Measurements from ENCODE around the gene HKDC1.
"Not testable (repeated sequence)": the region's sequence is repeated elsewhere in the genome, so short reads cannot be mapped to it uniquely, and the experiment has no call there.

Gene HKDC1

GRCh38 chr10:69220041-69220451 is at the start of gene HKDC1:
TSS of gene HKDC1 (plus strand) at chr10:69220332. CDS start at chr10:69220436, 104 bp downstream.
- no peaks in the 10 kb centered on the region for H3K36me3 Mint-ChIP-seq (ENCODE audit: low read depth)
- no peaks in the 10 kb centered on the region for H3K27me3 Mint-ChIP-seq (ENCODE audit: low read depth)
- H3K4me3 Mint-ChIP-seq, result no peak within 1 kb of the TSS
- H3K9me3 Mint-ChIP-seq, result peaks cover 4% of the 10 kb centered on the region
- H3K27ac Mint-ChIP-seq, result peak within 1 kb of the TSS; percentile 31
- H3K4me1 Mint-ChIP-seq (ENCODE audit: low read depth), result peaks cover 42% of the 10 kb centered on the region

DNA sequence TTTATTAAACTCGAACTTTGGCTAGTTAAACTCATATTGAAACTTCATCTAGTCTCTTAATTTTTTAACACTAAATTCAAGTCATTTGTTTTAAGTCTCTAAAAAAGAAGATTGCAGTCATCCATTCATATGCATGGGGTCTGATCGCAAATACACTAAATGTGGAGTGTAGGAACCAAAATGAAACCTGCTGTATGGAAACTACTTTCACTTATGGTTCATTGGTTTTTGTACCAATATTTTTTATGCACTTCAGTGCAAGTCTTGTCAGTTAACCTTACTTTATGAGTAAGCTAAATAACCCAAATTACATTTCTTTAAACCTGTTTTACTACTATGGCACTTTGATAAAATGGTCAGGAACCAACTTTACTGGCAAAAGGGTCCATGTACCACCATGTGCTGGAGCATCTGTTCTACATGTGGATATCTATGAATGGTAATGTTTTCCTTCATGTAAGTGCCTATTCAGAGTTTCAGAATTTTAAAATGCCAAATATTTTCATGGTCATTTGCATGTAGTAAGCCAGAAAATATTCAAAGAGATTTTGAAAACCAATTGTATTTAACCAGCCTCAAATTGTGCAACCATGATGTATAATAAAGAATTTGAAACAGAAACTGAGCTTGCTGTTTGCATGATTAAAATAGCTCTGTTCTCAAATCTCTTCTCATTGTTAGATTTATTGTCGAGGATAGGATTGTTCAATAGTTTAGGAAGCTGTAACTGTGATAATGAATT is 47.7 kb upstream of the HKDC1 start:
- no peaks in the 10 kb centered on the region for H3K9me3 Mint-ChIP-seq
- H3K27me3 Mint-ChIP-seq (ENCODE audit: low read depth), result no peaks in the 10 kb centered on the region
- peaks cover 10% of the 10 kb centered on the region for H3K36me3 Mint-ChIP-seq (ENCODE audit: low read depth)
- H3K4me1 Mint-ChIP-seq (ENCODE audit: low read depth), result no peaks in the 10 kb centered on the region
- H3K27ac Mint-ChIP-seq, result no peak overlapping the region
- H3K4me3 Mint-ChIP-seq, result no peak overlapping the region

GRCh38 chr10:69175326-69175725 is 44.8 kb upstream of the HKDC1 start:
- not testable (repeated sequence) for H3K27ac Mint-ChIP-seq; H3K4me3 Mint-ChIP-seq; H3K36me3 Mint-ChIP-seq (ENCODE audit: low read depth); H3K27me3 Mint-ChIP-seq (ENCODE audit: low read depth); H3K9me3 Mint-ChIP-seq
- peaks cover 10% of the 10 kb centered on the region for H3K4me1 Mint-ChIP-seq (ENCODE audit: low read depth)

DNA sequence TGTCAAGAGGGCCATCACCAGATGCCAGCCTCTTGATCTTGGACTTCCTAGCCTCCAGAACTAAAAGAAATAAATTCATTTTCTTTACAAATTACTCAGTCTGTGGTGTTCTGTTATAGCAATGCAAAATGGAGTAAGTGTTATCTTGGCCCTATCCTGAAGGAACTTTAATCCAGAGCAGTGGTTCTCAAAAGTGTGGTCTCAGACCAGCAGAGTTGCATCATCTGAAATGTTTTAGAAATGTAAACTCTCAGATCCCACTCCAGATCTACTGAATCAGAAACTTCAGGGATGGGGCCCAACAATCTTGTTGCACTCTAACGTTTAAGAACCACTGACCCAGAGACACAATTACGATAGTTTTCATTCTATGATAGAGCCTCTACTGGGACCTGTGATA is 43.3 kb upstream of the HKDC1 start:
- H3K27me3 Mint-ChIP-seq (ENCODE audit: low read depth), result no peaks in the 10 kb centered on the region
- no peak overlapping the region for H3K27ac Mint-ChIP-seq
- H3K9me3 Mint-ChIP-seq, result no peaks in the 10 kb centered on the region
- no peak overlapping the region for H3K4me3 Mint-ChIP-seq
- H3K4me1 Mint-ChIP-seq (ENCODE audit: low read depth), result peaks cover 20% of the 10 kb centered on the region
- H3K36me3 Mint-ChIP-seq (ENCODE audit: low read depth), result peaks cover 5% of the 10 kb centered on the region

GRCh38 chr10:69179089-69179742 is 40.9 kb upstream of the HKDC1 start:
- Mint-ChIP-seq H3K27ac (peak overlapping the region; percentile 99), H3K36me3 (ENCODE audit: low read depth) (peaks cover 6% of the 10 kb centered on the region), H3K9me3 (no peaks in the 10 kb centered on the region), H3K4me3 (peak overlapping the region; percentile 95), H3K4me1 (ENCODE audit: low read depth) (peaks cover 26% of the 10 kb centered on the region), H3K27me3 (ENCODE audit: low read depth) (no peaks in the 10 kb centered on the region)

- Mint-ChIP-seq H3K4me3 (peak within 1 kb of the TSS; percentile 95), H3K27ac (peak within 1 kb of the TSS; percentile 99), H3K9me3 (no peaks in the 10 kb centered on the region), H3K36me3 (ENCODE audit: low read depth) (peaks cover 6% of the 10 kb centered on the region), H3K27me3 (ENCODE audit: low read depth) (no peaks in the 10 kb centered on the region), H3K4me1 (ENCODE audit: low read depth) (peaks cover 28% of the 10 kb centered on the region)
These were observed 40.2 kb upstream of the HKDC1 start, which contains the start of gene SUPV3L1 for GRCh38 chr10:69179743-69180524. TSS of gene SUPV3L1 (plus strand) at chr10:69180234. CDS start at chr10:69180292, 58 bp downstream.

DNA sequence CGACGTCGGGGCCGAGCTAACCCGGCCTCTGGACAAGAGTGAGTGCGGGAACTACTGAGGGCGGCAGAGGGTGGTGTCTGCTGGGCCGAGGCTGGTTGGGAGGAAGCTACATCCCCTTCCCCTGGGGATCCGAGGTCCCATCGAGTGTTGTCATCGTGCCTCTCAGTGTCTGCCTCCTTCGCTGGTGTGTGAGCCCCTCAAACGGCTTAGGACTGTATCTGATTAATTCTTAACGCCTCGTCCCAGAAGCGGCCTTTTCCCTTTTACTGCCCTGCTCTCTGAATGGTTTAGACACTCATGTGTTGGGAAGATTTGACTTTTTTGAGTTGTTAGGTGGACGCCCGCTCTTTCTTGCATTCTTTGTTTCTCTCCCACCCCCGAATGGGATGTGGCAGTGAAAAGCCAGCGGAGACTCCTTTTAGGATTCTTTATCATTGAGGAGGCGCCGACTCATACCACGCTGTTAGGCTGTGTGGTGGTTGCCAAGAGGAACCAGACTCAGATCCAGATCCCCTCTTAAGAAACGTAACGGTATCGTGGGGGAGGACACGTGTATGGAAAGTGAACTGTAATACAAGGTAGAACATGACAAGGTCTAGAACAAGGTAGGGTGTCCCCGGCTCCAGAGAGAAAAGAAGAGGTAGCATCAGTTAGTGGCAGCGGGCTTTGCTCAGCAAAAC is 39.5 kb upstream of the HKDC1 start:
- H3K27me3 Mint-ChIP-seq (ENCODE audit: low read depth), result no peaks in the 10 kb centered on the region
- H3K36me3 Mint-ChIP-seq (ENCODE audit: low read depth), result peaks cover 6% of the 10 kb centered on the region
- peaks cover 31% of the 10 kb centered on the region for H3K4me1 Mint-ChIP-seq (ENCODE audit: low read depth)
- peak overlapping the region; percentile 95 for H3K4me3 Mint-ChIP-seq
- H3K27ac Mint-ChIP-seq, result peak overlapping the region; percentile 99
- H3K9me3 Mint-ChIP-seq, result no peaks in the 10 kb centered on the region

DNA sequence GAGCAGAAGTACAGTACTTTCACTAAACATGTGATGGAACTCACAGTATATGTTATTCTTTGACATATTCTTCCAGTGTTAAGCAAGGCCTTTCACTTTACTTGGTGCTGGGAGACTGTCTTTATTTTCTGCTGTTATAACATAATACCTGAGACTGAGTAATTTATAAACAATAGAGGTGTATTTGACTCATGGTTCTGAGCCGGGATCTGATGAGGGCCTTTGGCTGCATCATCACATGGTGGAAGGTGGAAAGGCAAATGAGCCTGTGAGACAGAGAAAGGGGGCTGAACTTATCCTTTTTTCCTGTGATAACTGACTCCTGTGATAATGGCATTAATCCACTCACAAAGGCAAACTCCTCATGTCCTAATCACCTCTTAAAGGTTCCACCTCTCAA is 38.7 kb upstream of the HKDC1 start:
- Mint-ChIP-seq H3K9me3 (no peaks in the 10 kb centered on the region), H3K27ac (peak overlapping the region; percentile 99), H3K36me3 (ENCODE audit: low read depth) (peaks cover 10% of the 10 kb centered on the region), H3K4me3 (peak overlapping the region; percentile 95), H3K27me3 (ENCODE audit: low read depth) (no peaks in the 10 kb centered on the region), H3K4me1 (ENCODE audit: low read depth) (peaks cover 31% of the 10 kb centered on the region)

GRCh38 chr10:69182005-69182404 is 38.1 kb upstream of the HKDC1 start:
- no peak overlapping the region for H3K27ac Mint-ChIP-seq
- H3K9me3 Mint-ChIP-seq, result no peaks in the 10 kb centered on the region
- H3K4me3 Mint-ChIP-seq, result no peak overlapping the region
- peaks cover 31% of the 10 kb centered on the region for H3K4me1 Mint-ChIP-seq (ENCODE audit: low read depth)
- H3K27me3 Mint-ChIP-seq (ENCODE audit: low read depth), result no peaks in the 10 kb centered on the region
- H3K36me3 Mint-ChIP-seq (ENCODE audit: low read depth), result peaks cover 14% of the 10 kb centered on the region

DNA sequence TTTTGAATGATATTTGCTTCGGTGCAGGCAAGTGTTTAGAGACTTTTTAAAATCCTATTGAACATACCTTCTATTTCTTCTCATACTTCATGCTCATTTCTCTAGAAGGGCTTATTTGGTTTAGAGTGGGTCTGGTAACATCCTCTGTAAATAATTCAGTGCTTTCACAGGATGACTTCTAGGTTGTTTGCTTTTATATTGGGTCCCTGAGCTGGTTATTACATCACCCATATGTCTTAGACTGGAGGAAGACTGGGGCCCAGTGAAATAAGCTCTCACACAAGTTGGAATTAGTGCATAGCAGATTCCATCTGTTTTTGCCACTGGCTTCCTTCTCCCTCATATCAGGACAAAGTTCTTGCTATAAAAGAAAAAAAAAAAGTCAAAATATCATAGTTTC is 33.6 kb upstream of the HKDC1 start:
- Mint-ChIP-seq H3K9me3 (no peaks in the 10 kb centered on the region), H3K27me3 (ENCODE audit: low read depth) (no peaks in the 10 kb centered on the region), H3K4me1 (ENCODE audit: low read depth) (peaks cover 13% of the 10 kb centered on the region), H3K36me3 (ENCODE audit: low read depth) (peaks cover 25% of the 10 kb centered on the region), H3K4me3 (no peak overlapping the region), H3K27ac (no peak overlapping the region)

GRCh38 chr10:69201045-69201444 is 19.1 kb upstream of the HKDC1 start:
- peaks cover 40% of the 10 kb centered on the region for H3K4me1 Mint-ChIP-seq (ENCODE audit: low read depth)
- H3K27me3 Mint-ChIP-seq (ENCODE audit: low read depth), result no peaks in the 10 kb centered on the region
- peak overlapping the region; percentile 72 for H3K27ac Mint-ChIP-seq
- no peak overlapping the region for H3K4me3 Mint-ChIP-seq
- peaks cover 29% of the 10 kb centered on the region for H3K36me3 Mint-ChIP-seq (ENCODE audit: low read depth)
- H3K9me3 Mint-ChIP-seq, result no peaks in the 10 kb centered on the region

DNA sequence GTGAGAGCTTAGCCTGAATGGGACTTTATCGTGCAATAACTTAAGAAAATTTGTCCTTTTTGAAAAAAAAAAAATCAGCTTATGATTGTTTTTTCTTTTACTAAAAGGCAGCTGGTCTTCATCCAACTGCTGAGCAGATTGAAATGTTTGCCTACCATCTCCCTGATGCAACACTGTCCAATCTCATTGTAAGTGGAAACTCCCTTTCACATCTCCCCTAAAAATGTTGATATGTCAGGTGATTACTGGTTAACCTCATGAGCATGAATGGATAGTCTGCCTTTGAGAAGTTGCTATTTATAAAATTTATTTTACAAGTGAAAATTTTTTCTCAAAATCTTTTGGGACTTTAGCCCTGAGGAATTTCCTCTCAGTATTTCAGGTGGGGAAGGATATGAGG is 17.8 kb upstream of the HKDC1 start:
- Mint-ChIP-seq H3K36me3 (ENCODE audit: low read depth) (peaks cover 42% of the 10 kb centered on the region), H3K9me3 (no peaks in the 10 kb centered on the region), H3K27me3 (ENCODE audit: low read depth) (no peaks in the 10 kb centered on the region), H3K4me3 (peak overlapping the region; percentile 77), H3K27ac (peak overlapping the region; percentile 72), H3K4me1 (ENCODE audit: low read depth) (peaks cover 50% of the 10 kb centered on the region)

- Mint-ChIP-seq H3K4me1 (ENCODE audit: low read depth) (peaks cover 59% of the 10 kb centered on the region), H3K27me3 (ENCODE audit: low read depth) (no peaks in the 10 kb centered on the region), H3K27ac (no peak overlapping the region), H3K36me3 (ENCODE audit: low read depth) (peaks cover 48% of the 10 kb centered on the region), H3K4me3 (no peak overlapping the region), H3K9me3 (no peaks in the 10 kb centered on the region)
These were observed 11.4 kb upstream of the HKDC1 start for GRCh38 chr10:69208761-69209160.

DNA sequence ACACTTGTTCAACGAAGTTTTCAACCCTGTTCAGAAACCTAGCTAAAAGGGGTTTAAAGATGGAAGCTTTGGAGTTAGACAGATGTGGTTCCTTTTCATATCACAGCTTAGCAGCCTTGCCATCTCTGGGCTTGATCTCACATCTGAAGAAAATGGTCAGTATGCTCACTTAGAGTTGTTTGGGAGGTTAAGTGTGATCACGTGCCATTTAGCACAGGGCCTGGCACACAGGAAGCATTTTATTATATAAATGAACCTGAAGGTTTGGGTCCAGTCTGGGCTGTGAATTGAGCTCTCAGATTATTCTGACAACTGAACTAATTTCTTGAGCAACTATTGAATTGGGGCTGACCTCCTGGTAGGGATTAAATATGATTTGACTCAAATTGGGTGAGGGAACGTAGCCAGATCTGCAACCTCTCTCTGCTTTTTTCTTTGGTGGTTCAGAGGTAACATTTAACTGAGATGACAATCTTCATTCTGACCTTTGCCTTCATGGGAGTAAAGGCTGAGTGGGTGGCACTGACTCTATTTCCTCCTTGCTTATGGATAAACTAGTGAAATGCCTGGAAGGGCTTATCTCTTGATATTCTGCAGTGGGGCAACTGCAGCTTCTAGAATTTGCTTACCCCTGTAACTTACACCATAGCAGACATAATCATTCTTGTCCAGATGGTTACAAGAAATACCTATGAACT is 10.2 kb upstream of the HKDC1 start:
- Mint-ChIP-seq H3K27me3 (ENCODE audit: low read depth) (no peaks in the 10 kb centered on the region), H3K9me3 (peaks cover 9% of the 10 kb centered on the region), H3K4me1 (ENCODE audit: low read depth) (peaks cover 65% of the 10 kb centered on the region), H3K4me3 (no peak overlapping the region), H3K36me3 (ENCODE audit: low read depth) (peaks cover 48% of the 10 kb centered on the region), H3K27ac (peak overlapping the region; percentile 28)
